ENCODE measurements around the gene ENDOV.
A peak's percentile ranks its signal among the peaks of the same experiment; 100 is the strongest.

The ENDOV gene

GRCh38 chr17:80451104-80451775 is 36.3 kb downstream of the ENDOV start:
- no peak for TF ChIP-seq CTCF (IDR thresholded peaks at IDR 0.05; ENCODE audit: borderline replicate concordance, insufficient read depth, low read depth, low read length)
- H3K4me3 ChIP-seq (ENCODE audit: low read depth, low read length) = no peak overlapping the region

GRCh38 chr17:80452173-80452915 is 37.4 kb downstream of the ENDOV start:
- no peak for TF ChIP-seq CTCF (IDR thresholded peaks at IDR 0.05; ENCODE audit: borderline replicate concordance, insufficient read depth, low read depth, low read length)
- no peak overlapping the region for H3K4me3 ChIP-seq (ENCODE audit: low read depth, low read length)

- peak overlapping the region; percentile 97 for H3K4me3 ChIP-seq (ENCODE audit: low read depth, low read length)
- no peak for TF ChIP-seq CTCF (IDR thresholded peaks at IDR 0.05; ENCODE audit: borderline replicate concordance, insufficient read depth, low read depth, low read length)
Measured at GRCh38 chr17:80453126-80453997, 38.4 kb downstream of the ENDOV start.

- TF ChIP-seq CTCF (IDR thresholded peaks at IDR 0.05; ENCODE audit: borderline replicate concordance, insufficient read depth, low read depth, low read length) = no peak
- peak overlapping the region; percentile 97 for H3K4me3 ChIP-seq (ENCODE audit: low read depth, low read length)
Measured at GRCh38 chr17:80453998-80454556, 39.1 kb downstream of the ENDOV start.

- no peak for TF ChIP-seq CTCF (IDR thresholded peaks at IDR 0.05; ENCODE audit: borderline replicate concordance, insufficient read depth, low read depth, low read length)
- peak overlapping the region; percentile 97 for H3K4me3 ChIP-seq (ENCODE audit: low read depth, low read length)
Measured at GRCh38 chr17:80454557-80455335, 39.8 kb downstream of the ENDOV start.

- peak overlapping the region; percentile 97 for H3K4me3 ChIP-seq (ENCODE audit: low read depth, low read length)
- no peak for TF ChIP-seq CTCF (IDR thresholded peaks at IDR 0.05; ENCODE audit: borderline replicate concordance, insufficient read depth, low read depth, low read length)
Measured at GRCh38 chr17:80455336-80455710, 40.4 kb downstream of the ENDOV start.

All from GM12875 (cell line).